ENCODE results near the gene TCEAL3. TPM values are rescaled to one million over a fixed set of nuclear protein-coding genes. Genes with fewer than 3 reads are reported as not detected.

TCEAL3 gene
- total and polyA plus RNA-seq, 2 donors (not counting 1 experiment from before 2014, with no cell fraction given): 21.6 to 59.7 TPM

- no peaks in the 10 kb centered on the region for H3K27me3 ChIP-seq (ENCODE audit: control insufficient read depth, insufficient read depth, low read length)
- no peak overlapping the region for H3K9ac ChIP-seq (ENCODE audit: insufficient read depth, low read length)
- H3K27ac ChIP-seq (ENCODE audit: insufficient read depth, low read length): no peak overlapping the region
- H3K4me2 ChIP-seq (ENCODE audit: extremely low read depth, insufficient read depth, low read length): no peak overlapping the region
- no peak overlapping the region for H2AFZ ChIP-seq (ENCODE audit: low read length)
- no peak for DNase-seq (ENCODE audit: low read depth in 2 of 2)
- TF ChIP-seq CTCF (conservative IDR thresholded peaks at IDR 0.05 in 1 of 2, IDR thresholded peaks at IDR 0.05 in 1 of 2; ENCODE audit: low read depth in 1 of 2, low read length in 2 of 2) (no peak), EZH2 (IDR thresholded peaks at IDR 0.05; ENCODE audit: low read length, missing control alignments) (no peak)
- no peaks in the 10 kb centered on the region for H4K20me1 ChIP-seq (ENCODE audit: control insufficient read depth, extremely low read depth, insufficient read depth, low read length)
- H3K9me3 ChIP-seq (ENCODE audit: control insufficient read depth, insufficient read depth, low read depth, low read length): no peaks in the 10 kb centered on the region
- H3K36me3 ChIP-seq (ENCODE audit: control insufficient read depth, insufficient read depth, low read length): no peaks in the 10 kb centered on the region
- no peak overlapping the region for H3K4me3 ChIP-seq (replicated peaks in 1 of 4; ENCODE audit: control extremely low read depth in 1 of 4, insufficient read depth in 1 of 4, low read depth in 3 of 4, low read length in 4 of 4)
- H3K79me2 ChIP-seq (ENCODE audit: control insufficient read depth, insufficient read depth, low read length): no peaks in the 10 kb centered on the region
- H3K4me1 ChIP-seq (ENCODE audit: control insufficient read depth, extremely low read depth, insufficient read depth, low read length): no peaks in the 10 kb centered on the region
These were observed 36.6 kb upstream of the TCEAL3 start for GRCh38 chrX:103571121-103571520.

GRCh38 chrX:103571726-103572125, 36.0 kb upstream of the TCEAL3 start:
- no peaks in the 10 kb centered on the region for H3K4me1 ChIP-seq (ENCODE audit: control insufficient read depth, extremely low read depth, insufficient read depth, low read length)
- H3K36me3 ChIP-seq (ENCODE audit: control insufficient read depth, insufficient read depth, low read length): no peaks in the 10 kb centered on the region
- H2AFZ ChIP-seq (ENCODE audit: low read length): no peak overlapping the region
- H3K79me2 ChIP-seq (ENCODE audit: control insufficient read depth, insufficient read depth, low read length): no peaks in the 10 kb centered on the region
- H3K4me2 ChIP-seq (ENCODE audit: extremely low read depth, insufficient read depth, low read length): no peak overlapping the region
- DNase-seq (ENCODE audit: low read depth in 2 of 2): no peak
- no peak overlapping the region for H3K9ac ChIP-seq (ENCODE audit: insufficient read depth, low read length)
- TF ChIP-seq CTCF (conservative IDR thresholded peaks at IDR 0.05 in 1 of 2, IDR thresholded peaks at IDR 0.05 in 1 of 2; ENCODE audit: low read depth in 1 of 2, low read length in 2 of 2): no peak
- TF ChIP-seq EZH2 (IDR thresholded peaks at IDR 0.05; ENCODE audit: low read length, missing control alignments): no peak
- H3K4me3 ChIP-seq (replicated peaks in 1 of 4; ENCODE audit: control extremely low read depth in 1 of 4, insufficient read depth in 1 of 4, low read depth in 3 of 4, low read length in 4 of 4): no peak overlapping the region
- H3K27me3 ChIP-seq (ENCODE audit: control insufficient read depth, insufficient read depth, low read length): no peaks in the 10 kb centered on the region
- H4K20me1 ChIP-seq (ENCODE audit: control insufficient read depth, extremely low read depth, insufficient read depth, low read length): no peaks in the 10 kb centered on the region
- H3K27ac ChIP-seq (ENCODE audit: insufficient read depth, low read length): no peak overlapping the region
- H3K9me3 ChIP-seq (ENCODE audit: control insufficient read depth, insufficient read depth, low read depth, low read length): no peaks in the 10 kb centered on the region

GRCh38 chrX:103573202-103573601, 34.6 kb upstream of the TCEAL3 start:
- no peaks in the 10 kb centered on the region for H3K27me3 ChIP-seq (ENCODE audit: control insufficient read depth, insufficient read depth, low read length)
- no peak overlapping the region for H3K9ac ChIP-seq (ENCODE audit: insufficient read depth, low read length)
- no peaks in the 10 kb centered on the region for H3K9me3 ChIP-seq (ENCODE audit: control insufficient read depth, insufficient read depth, low read depth, low read length)
- no peak for DNase-seq (ENCODE audit: low read depth in 2 of 2)
- H3K4me3 ChIP-seq (replicated peaks in 1 of 4; ENCODE audit: control extremely low read depth in 1 of 4, insufficient read depth in 1 of 4, low read depth in 3 of 4, low read length in 4 of 4): no peak overlapping the region
- H3K4me1 ChIP-seq (ENCODE audit: control insufficient read depth, extremely low read depth, insufficient read depth, low read length): no peaks in the 10 kb centered on the region
- no peaks in the 10 kb centered on the region for H3K36me3 ChIP-seq (ENCODE audit: control insufficient read depth, insufficient read depth, low read length)
- TF ChIP-seq CTCF (conservative IDR thresholded peaks at IDR 0.05 in 1 of 2, IDR thresholded peaks at IDR 0.05 in 1 of 2; ENCODE audit: low read depth in 1 of 2, low read length in 2 of 2): no peak
- no peak for TF ChIP-seq EZH2 (IDR thresholded peaks at IDR 0.05; ENCODE audit: low read length, missing control alignments)
- H3K79me2 ChIP-seq (ENCODE audit: control insufficient read depth, insufficient read depth, low read length): no peaks in the 10 kb centered on the region
- no peak overlapping the region for H3K27ac ChIP-seq (ENCODE audit: insufficient read depth, low read length)
- H3K4me2 ChIP-seq (ENCODE audit: extremely low read depth, insufficient read depth, low read length): no peak overlapping the region
- H4K20me1 ChIP-seq (ENCODE audit: control insufficient read depth, extremely low read depth, insufficient read depth, low read length): no peaks in the 10 kb centered on the region
- H2AFZ ChIP-seq (ENCODE audit: low read length): no peak overlapping the region

Measured in fibroblast of lung (primary cell).